HG02938 (cell line): ENCODE results near the gene BCKDHB.

Experiments used
- ATAC-seq: cut with Tn5 transposase; IDR thresholded peaks from one replicate; pipeline ENCODE4 v1.9.1; 2021; ENCODE audit warnings: mild to moderate bottlenecking, moderate library complexity; ENCODE audit not compliant: unreplicated experiment

Gene BCKDHB

DNA sequence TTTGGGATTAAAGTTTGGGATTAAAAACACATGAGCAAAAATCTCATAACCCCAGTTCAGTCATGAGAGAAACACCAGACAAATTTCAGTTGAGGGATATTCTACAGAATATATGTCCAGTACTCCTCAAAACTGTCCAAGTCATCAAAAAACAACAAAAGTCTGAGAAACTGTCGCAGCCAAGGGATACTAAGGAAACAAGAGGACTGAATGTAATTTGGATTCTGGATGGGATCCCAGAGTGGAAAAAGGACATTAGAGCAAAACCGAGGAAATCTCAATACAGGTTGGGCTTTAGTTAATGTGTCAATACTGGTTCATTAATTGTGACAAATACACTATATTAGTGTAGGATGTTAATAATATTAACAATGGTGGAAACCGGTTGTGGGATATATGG lies 219.3 kb downstream of the BCKDHB start:
- no peak for ATAC-seq

DNA sequence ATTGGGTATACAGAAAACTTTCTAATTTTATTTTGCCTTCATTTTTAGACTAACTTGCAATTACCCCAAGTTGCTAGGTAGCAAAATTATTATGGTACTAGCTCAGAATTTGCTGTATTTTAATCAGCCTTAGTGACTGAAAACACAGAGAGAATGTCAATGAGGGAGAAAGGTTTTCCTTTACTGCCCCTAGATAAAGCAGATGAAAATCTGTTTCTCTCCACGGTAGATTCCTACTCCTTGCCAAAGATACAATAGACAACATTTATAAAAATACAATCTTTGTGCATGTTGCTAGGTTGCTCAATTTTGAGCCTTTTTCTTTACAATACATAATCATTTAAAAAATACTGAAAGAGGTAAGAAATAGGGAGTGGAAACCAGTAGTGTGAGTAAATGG lies 222.2 kb downstream of the BCKDHB start:
- ATAC-seq = no peak

DNA sequence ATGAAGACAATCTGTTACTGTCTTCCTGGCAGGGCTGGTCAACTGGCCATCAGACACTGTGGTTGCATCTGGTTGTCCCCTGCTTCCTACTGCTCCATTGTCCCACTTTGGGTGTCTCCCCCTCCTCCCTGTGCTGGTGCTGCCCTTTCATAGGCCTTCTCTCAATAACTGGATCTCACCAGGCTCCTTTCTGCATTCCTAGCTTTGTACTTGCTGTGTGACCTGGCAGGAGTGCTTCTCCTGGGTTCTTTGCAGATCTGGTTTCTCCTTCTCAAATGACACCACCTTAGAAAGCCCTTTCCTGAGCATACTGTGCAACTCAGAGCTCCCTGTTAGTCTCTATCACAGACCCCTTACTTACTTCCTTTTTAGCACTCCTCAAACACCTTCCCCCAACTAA lies 223.0 kb downstream of the BCKDHB start:
- ATAC-seq = no peak

DNA sequence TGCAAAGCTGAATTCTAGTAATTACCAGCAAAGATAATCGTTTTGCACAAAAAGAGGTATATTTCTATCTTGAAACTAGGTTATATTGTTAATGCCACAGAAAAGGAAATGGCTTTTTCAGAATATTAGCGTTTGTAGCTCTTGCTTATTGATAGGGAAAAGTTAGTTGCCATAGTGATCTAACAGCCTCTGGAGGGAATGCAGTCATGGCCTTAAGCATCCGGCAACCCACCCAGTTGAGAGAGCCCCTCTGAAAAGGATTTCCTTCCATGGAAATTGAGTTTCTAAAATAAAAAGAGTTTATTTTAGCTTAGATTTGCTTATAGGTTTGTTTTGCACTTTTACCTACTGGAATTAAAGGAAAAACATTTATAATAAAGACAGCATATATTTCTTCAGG lies 224.5 kb downstream of the BCKDHB start:
- no peak for ATAC-seq

DNA sequence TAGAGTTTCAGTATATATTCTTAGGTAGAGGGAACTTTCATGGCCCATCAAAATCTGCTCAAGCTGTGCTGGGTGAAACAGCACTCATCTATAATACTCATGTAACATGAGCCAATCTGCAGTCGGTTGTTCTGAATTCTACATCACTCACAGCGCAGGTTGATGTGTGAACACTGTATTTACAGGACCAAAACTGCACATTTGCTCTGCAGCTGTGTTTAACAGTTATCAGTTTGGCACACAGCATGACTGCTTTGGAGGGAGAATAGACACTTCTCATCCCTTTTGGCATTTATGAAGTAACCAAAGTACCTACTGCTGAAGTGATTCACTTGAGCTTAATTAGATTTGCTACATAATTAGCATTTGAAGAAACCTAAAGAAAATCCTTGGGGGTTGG lies 225.1 kb downstream of the BCKDHB start:
- no peak for ATAC-seq

DNA sequence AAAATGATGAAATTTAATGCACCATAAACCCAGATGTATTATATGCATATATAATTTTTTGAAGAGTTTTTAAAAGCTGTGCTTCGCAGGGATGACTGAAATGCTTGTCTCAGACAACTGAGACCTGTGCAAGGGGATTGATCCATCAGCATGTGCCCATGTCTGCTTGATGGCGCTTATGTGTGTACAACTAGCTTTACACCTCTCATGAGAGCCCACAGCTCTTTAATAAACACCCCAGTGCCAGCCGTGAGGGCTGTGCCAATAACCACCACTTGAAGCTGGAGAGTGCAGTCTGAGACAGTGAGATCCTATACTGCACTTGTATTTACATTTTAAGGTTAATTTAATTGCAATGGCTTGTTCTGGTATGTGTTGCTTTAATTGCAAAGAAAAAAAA lies 225.5 kb downstream of the BCKDHB start:
- no peak for ATAC-seq

DNA sequence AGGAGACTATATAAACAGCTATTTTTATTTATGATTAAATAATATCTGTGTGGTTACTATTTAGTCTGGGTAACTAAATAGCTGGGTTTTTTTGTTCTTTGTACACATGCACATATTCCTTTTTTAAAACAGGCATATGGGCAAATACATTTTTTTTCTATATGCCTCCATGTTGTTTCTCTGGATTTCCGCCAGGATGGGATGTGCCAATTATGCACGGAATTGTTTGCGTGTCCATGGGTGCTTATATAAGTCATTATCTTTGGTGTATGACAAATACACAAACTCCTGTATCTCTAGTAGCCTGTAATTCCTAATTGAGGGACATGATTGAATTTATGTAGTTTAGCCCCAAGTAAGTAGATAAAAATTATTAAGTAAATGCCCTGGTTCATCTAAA lies 226.9 kb downstream of the BCKDHB start:
- ATAC-seq = no peak

DNA sequence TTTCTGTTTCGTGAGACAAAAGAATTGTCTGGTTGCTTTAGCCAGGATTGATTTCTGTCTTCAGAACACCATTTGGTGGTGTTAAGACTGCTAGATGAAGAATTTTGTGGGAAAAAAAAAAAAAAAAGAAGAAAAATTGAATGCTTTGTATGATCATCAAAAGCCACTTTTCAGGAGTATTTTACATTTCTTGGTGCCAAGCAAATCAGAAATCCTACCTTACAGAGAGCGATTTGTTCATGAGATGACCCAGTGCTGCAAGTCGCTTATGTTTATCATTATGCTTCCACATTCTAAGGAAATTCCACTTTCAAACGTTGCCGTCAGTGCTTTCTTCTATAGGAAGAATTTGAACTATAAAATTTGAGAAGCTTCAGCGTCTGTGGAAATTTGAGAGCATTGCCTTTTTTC lies 228.7 kb downstream of the BCKDHB start:
- no peak for ATAC-seq

DNA sequence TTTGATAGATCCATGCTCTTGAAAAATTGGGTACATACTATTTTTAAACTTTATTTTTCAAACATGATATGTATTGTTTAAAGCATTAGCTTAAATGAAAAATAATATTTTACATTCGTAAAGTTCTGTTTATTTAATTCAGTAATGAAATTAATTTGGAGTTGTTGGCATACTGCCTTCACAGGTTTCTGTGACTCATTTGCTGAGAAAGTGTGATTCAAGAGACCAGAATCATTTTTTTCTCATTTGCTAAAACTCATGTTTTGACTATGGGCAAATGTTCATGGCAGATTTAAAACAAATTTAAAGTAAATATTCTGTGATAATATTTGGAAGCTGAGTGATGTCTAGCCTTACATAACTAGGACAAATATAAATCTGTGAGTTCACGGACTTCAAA lies 230.4 kb downstream of the BCKDHB start:
- ATAC-seq = no peak

DNA sequence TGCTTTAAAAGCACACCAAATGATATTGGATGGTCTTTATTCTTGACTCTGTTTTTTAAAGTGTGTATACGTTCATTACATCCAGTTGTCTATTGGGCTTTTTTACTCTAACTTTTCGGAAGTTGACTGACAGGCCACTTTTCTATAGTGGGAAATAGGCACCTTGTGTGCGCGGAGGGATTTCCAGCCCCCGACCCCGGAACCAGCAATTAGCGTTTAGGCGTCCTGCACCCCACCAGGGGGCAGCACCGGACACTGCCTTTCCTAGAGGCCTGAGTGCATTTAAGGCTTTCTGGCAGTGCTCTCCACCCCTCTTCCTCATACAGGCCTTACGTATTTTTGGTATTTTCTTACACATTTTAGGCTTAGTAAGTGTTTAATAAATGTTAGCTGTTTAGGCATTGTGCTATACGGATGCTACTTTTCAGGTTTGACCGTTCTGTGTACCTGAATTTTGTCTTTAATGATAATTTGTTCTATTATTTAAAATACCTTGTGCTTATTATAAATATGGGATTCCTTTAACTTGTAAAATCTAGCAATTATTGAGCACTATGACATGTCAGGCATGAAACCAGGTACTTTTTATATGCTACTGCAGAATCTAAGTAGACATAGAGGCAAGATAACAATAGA lies 231.8 kb downstream of the BCKDHB start:
- ATAC-seq = no peak

DNA sequence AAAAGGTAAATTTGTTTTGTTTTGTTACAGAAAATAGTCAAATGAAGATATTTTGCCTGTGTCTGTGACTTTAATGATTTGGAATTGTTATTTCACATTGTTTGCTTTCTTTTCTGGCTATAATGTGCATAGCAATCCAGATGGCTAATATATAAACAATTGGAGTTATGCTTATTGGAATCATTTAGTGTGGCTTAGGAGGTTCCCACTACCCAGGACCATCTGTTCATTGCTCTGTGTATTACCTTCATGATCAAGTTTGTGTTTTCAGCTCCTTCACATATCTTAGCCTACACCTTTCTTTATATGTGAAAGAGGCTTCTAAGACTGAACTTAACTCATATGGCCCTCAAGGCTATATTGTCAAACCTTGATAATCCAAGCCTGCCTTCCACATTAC lies 232.9 kb downstream of the BCKDHB start:
- ATAC-seq = no peak

DNA sequence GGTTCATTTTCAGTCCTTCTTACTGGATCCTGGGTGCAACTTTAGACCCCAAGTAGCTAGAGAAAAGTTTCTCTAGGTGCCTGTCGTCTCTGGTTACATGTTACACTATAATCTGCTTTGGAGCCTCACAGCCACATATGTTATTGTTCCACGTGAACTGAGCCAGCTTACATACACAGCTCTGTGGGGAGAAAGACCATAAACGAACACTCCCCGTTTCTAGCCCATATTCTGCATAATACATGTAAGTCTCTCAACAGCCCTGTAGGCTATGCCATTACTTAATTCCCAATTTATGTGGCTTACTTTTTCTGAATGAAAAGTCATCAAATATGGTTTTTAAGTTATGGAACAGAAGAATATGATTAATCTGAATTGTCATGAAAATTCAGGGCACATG lies 233.8 kb downstream of the BCKDHB start:
- ATAC-seq = no peak

DNA sequence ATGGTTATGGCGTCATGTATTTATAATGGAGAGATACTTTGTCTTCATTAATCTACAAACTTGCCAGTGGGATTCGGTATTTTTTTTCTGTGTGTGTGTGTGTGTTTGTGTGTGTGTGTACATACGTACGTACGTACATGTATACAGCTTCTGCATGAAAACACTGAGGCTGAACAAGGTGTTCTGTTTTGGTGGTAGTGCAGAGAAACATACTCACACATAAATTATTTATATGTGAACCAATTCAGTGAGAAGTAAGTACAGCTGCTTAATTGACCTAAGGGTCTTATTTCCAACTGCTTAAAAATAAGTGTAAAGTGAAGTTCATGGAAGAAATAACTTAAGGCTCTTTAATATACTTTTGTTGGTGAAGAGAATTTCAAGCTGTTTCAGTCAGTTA lies 234.2 kb downstream of the BCKDHB start:
- ATAC-seq = no peak

DNA sequence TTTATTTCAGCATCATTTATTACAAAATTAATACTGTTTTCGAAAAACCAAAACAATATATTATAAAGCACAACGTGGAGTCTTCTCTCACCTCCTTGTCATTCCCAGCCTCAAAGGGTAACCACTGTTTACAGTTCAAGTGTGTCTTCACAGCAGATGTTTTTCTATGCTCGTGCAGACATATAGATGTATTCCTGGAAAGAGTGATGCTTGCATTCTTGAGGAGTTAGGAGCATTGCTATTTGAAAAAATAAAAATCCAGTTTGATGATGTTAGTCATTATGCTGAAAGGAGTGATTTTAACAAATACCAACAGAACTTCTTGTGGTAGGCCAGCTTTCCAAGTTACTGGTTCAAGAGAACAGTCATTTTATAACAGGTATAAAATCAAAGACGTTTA lies 234.9 kb downstream of the BCKDHB start:
- ATAC-seq = no peak

DNA sequence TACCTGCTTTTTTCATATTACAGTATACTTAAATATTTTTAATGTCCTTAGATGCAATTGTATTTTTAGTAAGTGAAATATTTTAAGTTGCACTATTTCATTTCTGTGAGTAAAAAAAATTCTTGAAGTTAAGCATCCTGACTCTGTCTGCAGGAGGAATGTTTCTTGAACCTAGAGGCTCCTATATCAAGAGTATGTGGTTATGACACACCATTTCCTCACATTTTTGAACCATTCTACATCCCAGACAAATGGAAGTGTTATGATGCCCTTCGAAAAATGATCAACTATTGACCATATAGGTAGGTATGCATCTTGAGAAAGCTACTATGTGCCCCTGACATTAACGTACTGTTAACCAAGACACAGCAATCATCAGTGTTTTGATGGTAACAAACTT lies 237.0 kb downstream of the BCKDHB start:
- ATAC-seq = no peak

DNA sequence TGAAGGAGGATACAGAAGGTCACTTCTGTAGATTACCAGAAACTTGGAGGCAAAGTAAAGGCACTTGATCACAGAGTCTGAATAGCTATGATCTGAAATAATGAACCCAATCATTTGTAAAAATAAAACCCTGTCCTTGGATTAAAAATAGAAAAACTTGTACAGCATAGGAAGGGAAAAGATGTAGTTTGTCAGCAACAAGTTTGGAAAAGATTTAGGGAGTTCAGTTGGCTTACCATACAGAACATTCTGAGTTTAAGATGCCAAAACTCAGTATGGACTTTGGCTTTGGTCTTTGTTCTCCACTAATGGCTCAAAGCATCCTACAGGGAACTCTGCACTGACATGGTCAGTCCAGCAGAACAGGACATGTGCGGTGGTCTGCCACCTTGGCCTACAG lies 240.6 kb downstream of the BCKDHB start:
- no peak for ATAC-seq

DNA sequence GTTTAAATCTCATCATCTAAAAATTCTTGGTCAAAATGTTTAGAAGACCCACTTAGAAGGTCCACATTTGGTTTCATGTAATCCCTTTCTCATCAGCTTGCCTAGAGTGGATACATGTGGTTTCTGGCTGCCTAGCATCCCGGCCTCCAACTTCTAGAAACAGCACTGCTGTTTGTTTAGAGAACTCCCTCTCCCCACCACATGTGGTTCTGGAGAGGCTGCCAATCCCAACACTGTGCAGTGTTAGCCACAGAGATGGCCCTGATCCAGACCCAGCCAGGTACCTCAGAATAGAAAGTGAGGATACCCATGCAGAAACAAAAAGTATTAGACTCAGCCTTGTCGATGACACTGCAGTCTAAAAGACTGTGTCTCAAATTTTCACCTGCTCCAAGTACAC lies 241.8 kb downstream of the BCKDHB start:
- ATAC-seq = no peak

DNA sequence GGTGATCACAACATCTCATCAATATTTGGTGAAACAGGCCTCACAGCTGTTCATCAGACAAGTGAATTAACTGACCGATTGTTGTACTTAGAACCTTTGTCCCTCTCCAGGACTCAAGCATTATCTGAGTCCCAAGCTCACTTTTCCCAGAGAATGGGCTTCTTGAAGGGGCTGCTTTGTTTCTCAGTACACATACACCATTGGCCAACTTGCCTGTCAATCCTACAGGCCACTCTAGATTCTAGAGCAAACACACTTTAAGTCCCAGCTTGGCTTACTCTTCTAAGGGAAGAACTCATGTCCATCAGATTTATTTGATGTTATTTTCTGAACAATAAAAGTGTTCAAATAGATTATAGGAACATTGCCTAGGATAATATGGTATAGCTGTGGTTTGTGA lies 249.5 kb downstream of the BCKDHB start:
- no peak for ATAC-seq

DNA sequence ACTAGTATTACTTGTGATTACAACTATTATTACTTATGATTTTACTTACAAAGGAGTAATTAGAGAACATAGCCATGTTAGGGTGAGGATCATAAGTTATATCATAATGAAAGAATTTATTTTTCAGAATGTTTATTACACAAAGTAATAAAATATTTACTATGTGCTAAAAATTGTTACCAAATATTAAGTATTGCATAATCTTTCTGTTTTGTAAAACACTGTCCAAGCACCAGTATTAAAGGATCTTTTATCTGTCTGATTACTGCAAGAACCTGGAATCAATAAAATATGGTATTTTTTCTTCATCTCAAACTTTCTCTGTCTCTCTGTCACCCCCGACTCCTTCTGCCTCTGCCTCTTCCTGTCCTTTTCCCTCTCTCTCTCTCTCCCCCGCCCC lies 250.1 kb downstream of the BCKDHB start:
- ATAC-seq = no peak

DNA sequence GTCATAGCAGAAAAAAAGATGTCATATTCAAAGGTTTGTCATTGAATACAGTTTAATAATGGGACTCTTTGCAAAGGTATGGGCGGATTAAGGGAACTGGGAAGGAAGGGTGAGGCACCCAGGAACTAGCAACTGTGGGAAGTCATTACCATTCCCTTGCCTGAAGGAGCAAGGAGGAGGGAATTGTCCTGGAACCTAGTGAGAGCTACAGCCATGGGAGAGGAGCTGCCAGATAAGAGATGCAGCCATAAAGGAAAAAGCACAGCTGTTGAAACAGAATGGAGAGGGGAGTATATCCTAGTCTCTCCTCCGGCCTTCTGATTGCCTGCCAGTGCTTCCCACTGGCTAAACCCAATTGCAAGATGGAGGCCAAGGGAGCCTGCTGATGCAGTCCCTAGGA lies 250.6 kb downstream of the BCKDHB start:
- no peak for ATAC-seq

DNA sequence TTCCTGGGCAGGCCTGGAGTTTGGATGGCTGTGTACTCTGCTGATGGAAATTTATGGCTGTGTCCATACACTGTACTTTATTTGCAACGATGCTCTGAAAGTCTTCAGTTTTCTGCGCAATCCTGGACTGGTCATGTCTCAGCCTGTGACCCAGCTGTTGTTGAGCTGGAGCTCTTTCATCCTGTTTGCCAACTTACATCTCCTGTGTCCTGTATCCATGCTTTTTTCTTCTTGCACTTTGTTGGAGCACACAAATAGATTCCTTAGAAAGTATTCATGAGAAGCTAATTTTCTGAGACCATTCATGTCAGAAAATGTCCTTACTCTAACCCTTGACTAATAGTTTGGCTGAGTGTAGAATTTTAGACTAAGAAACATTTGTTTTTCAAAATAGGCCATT lies 251.2 kb downstream of the BCKDHB start:
- ATAC-seq = no peak

DNA sequence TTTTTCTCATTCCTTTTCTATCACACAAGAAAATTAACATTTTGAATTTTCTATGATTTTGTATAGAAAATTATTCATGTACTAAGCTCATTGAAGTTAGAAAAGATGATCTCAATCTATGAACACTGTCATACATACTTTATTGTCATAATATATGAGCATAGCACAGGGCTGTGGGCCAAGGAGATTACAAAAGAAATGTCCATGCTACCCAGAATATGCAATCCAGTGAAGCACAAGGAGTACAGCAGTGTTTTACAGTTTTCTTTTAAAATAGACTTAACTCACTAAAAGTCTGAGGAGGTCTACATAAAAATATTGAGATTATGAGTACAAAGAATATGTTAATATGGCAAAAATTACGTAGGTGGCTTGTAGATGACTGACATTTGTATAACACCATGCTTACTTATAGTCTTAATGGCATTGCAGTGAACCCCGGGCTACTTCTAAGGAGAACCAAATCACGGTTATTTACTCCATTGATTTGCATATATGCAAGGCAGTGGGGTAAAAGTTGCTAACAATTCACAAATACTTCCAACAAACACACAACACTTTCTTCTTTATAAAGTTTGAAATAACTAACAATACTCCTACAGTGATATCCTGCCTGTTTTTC lies 257.1 kb downstream of the BCKDHB start:
- ATAC-seq = no peak

DNA sequence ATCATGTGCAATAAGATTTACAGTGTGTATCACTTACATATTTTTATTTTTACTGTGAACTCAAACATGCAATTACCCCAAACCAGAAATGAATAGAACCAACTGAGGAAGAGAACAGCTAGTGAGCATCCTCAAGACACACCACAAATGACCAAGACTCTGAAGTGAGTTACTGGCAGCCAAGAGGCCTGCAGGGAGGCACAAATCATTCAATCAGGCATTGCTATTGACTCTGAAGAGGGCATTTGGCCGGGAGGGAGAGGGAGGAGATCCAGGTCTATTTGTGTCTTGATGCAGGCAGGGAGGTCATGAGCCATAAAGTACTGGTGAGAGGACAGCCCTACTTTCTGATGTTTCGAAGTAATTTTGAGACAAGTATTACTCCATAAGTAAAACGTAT lies 257.7 kb downstream of the BCKDHB start:
- ATAC-seq = no peak
